HCT116 (cell line): ENCODE data around the gene TRIM68. TPM values are rescaled to one million over a fixed set of nuclear protein-coding genes. Genes with fewer than 3 reads are reported as not detected.

Experiments
- ATAC-seq: fragments of 200-7000 bp; cut with Tn5 transposase; 2 replicates; pipeline ENCODE4 v1.9.1; 2020; ENCODE audit warnings: mild to moderate bottlenecking, moderate library complexity
- BruUV-seq: library from RNA; stranded (reverse); fragments of 400-500 nt; replicated peaks from 2 replicates; lab custom pipeline; 2021; lab: Mats Ljungman, UMichigan
- CTCF ChIA-PET: fragments of 300-600 bp; sonication (Branson Sonifier 250); formaldehyde crosslinking; loops from one replicate; lab custom pipeline; 2021; ENCODE audit warnings: antibody characterized with exemption; lab: Charles Lee
- POLR2A ChIA-PET: fragments of 300-600, 350-600 bp; sonication (Branson Sonifier 250); formaldehyde crosslinking; loops from one replicate; lab custom pipeline; 2021; ENCODE audit warnings: antibody characterized with exemption; lab: Charles Lee
- RAD21 ChIA-PET, 2 experiments: fragments of 300-600 bp; sonication (Branson Sonifier 250); formaldehyde crosslinking; loops; one replicate each; lab custom pipeline; 2023; ENCODE audit warnings: low total read pairs in 2 of 2; ENCODE audit not compliant: uncharacterized antibody in 2 of 2, unreplicated experiment in 2 of 2, low non-redundant PET in 1 of 2; lab: Charles Lee
- DNase-seq: peaks from one replicate; pipeline ENCODE4 v3.0.0-alpha.2; 2010; ENCODE audit warnings: low read depth, low spot score
- H2AFZ ChIP-seq: fragments of 200-600 bp; shearing (Covaris generic), sonication (generic); 2 replicates; pipeline ENCODE4 v1.6.1; 2017; ENCODE audit warnings: low read depth, mixed run types, mixed read lengths, antibody characterized with exemption, low read length; ENCODE audit not compliant: poor library complexity, severe bottlenecking
- H3K27ac ChIP-seq: 2 replicates; pipeline ENCODE4 v1.5.1; 2012; ENCODE audit warnings: low read depth, low read length
- H3K27me3 ChIP-seq: fragments of 200-600 bp; sonication (generic); 2 replicates; pipeline ENCODE4 v1.6.1; 2016; ENCODE audit warnings: mixed run types, low read length, mixed read lengths; ENCODE audit not compliant: insufficient read depth
- H3K36me3 ChIP-seq, 2 experiments: fragments of 200-500 bp in 1 of 2; fragments of 200-600 bp in 1 of 2; sonication (Bioruptor generic) in 1 of 2; sonication (generic) in 1 of 2; 2 replicates each; pipeline versions ENCODE4 v1.5.1 to v1.6.1; 2014 to 2016; ENCODE audit warnings: low read length in 2 of 2, inconsistent platforms in 1 of 2, mixed read lengths in 1 of 2, mixed run types in 1 of 2; ENCODE audit not compliant: insufficient read depth in 2 of 2, control insufficient read depth in 1 of 2
- H3K4me1 ChIP-seq, 2 experiments: fragments of 200-600 bp in 1 of 2; sonication (generic) in 1 of 2; 2 replicates each; pipeline versions ENCODE4 v1.5.1 to v1.6.1; 2012 to 2017; ENCODE audit warnings: low read length in 2 of 2, inconsistent platforms in 1 of 2, mild to moderate bottlenecking in 1 of 2, mixed read lengths in 1 of 2, mixed run types in 1 of 2, moderate library complexity in 1 of 2; ENCODE audit not compliant: insufficient read depth in 2 of 2, control insufficient read depth in 1 of 2
- H3K4me2 ChIP-seq: fragments of 200-600 bp; sonication (generic); 2 replicates; pipeline ENCODE4 v1.6.1; 2017; ENCODE audit warnings: mixed run types, low read length, mixed read lengths
- H3K4me3 ChIP-seq, 2 experiments: fragments of 200-600 bp in 1 of 2; sonication (generic) in 1 of 2; replicated peaks in 1 of 2; 2 replicates each; pipeline ENCODE4 v1.5.1; 2011 to 2016; ENCODE audit warnings: low read length in 2 of 2, control low read depth in 1 of 2, low read depth in 1 of 2, mild to moderate bottlenecking in 1 of 2, mixed read lengths in 1 of 2, mixed run types in 1 of 2
- H3K79me2 ChIP-seq: fragments of 200-600 bp; sonication (generic); 2 replicates; pipeline ENCODE4 v1.6.1; 2017; ENCODE audit warnings: mild to moderate bottlenecking, mixed run types, low read length, moderate library complexity, mixed read lengths; ENCODE audit not compliant: insufficient read depth
- H3K9ac ChIP-seq: fragments of 200-600 bp; sonication (generic); 2 replicates; pipeline ENCODE4 v1.6.1; 2016; ENCODE audit warnings: low read length, mixed read lengths
- H3K9me2 ChIP-seq: fragments of 200-600 bp; sonication (generic), shearing (Covaris generic); 2 replicates; pipeline ENCODE4 v1.6.1; 2017; ENCODE audit warnings: mixed run types, mild to moderate bottlenecking, moderate library complexity; ENCODE audit not compliant: insufficient read depth
- H3K9me3 ChIP-seq, 2 experiments: fragments of 200-500 bp in 1 of 2; fragments of 200-600 bp in 1 of 2; sonication (Bioruptor generic) in 1 of 2; sonication (generic) in 1 of 2; 2 replicates each; pipeline ENCODE4 v1.6.1; 2014 to 2017; ENCODE audit warnings: low read length in 2 of 2, mixed read lengths in 2 of 2, inconsistent platforms in 1 of 2, low read depth in 1 of 2, mild to moderate bottlenecking in 1 of 2, mixed run types in 1 of 2, moderate library complexity in 1 of 2; ENCODE audit not compliant: control insufficient read depth in 1 of 2, insufficient read depth in 1 of 2
- H4K20me1 ChIP-seq: fragments of 200-600 bp; sonication (generic), shearing (Covaris generic); 2 replicates; pipeline ENCODE4 v1.6.1; 2017; ENCODE audit warnings: mixed run types, mild to moderate bottlenecking, moderate library complexity; ENCODE audit not compliant: insufficient read depth
- ATF3 ChIP-seq: IDR thresholded peaks from 2 replicates; pipeline ENCODE4 v1.6.1; 2012
- CBX3 ChIP-seq: IDR thresholded peaks from 2 replicates; pipeline ENCODE4 v1.6.1; 2012; ENCODE audit warnings: low read depth
- CEBPB ChIP-seq: IDR thresholded peaks from 2 replicates; pipeline ENCODE4 v1.6.1; 2012; ENCODE audit warnings: low read depth
- CTCF ChIP-seq, 3 experiments: fragments of 200-600 bp in 1 of 3; sonication (generic) in 1 of 3; IDR thresholded peaks in 2 of 3; conservative IDR thresholded peaks in 1 of 3; 2 replicates each; pipeline ENCODE4 v1.5.1; 2012 to 2017; ENCODE audit warnings: low read depth in 2 of 3, low read length in 2 of 3, antibody characterized with exemption in 1 of 3, borderline replicate concordance in 1 of 3, control low read depth in 1 of 3, mild to moderate bottlenecking in 1 of 3, mixed read lengths in 1 of 3, mixed run types in 1 of 3, moderate library complexity in 1 of 3; ENCODE audit not compliant: insufficient read depth in 1 of 3
- EGR1 ChIP-seq: IDR thresholded peaks from 2 replicates; pipeline ENCODE4 v1.6.1; 2012; ENCODE audit warnings: low read depth
- EZH2 ChIP-seq: fragments of 200-600 bp; sonication (generic); IDR thresholded peaks from 2 replicates; pipeline ENCODE4 v1.6.1; 2017; ENCODE audit warnings: antibody characterized with exemption, mixed run types
- JUND ChIP-seq: IDR thresholded peaks from 2 replicates; pipeline ENCODE4 v1.6.1; 2012
- RAD21 ChIP-seq: IDR thresholded peaks from 2 replicates; pipeline ENCODE4 v1.6.1; 2012; ENCODE audit warnings: low read depth, mild to moderate bottlenecking
- REST ChIP-seq: IDR thresholded peaks from 2 replicates; pipeline ENCODE4 v1.6.1; 2012; ENCODE audit warnings: low read depth
- SIN3A ChIP-seq: IDR thresholded peaks from 2 replicates; pipeline ENCODE4 v1.6.1; 2012; ENCODE audit warnings: low read depth
- SP1 ChIP-seq: IDR thresholded peaks from 2 replicates; pipeline ENCODE4 v1.6.1; 2012; ENCODE audit warnings: low read depth
- SRF ChIP-seq: IDR thresholded peaks from 2 replicates; pipeline ENCODE4 v1.6.1; 2012; ENCODE audit warnings: low read depth
- TCF7L2 ChIP-seq: IDR thresholded peaks from 2 replicates; pipeline ENCODE4 v1.7.0; 2011; ENCODE audit warnings: borderline replicate concordance, inconsistent platforms; ENCODE audit not compliant: insufficient read depth, insufficient read length; ENCODE audit errors: extremely low read depth
- ZFX ChIP-seq: fragments of 450-650 bp; IDR thresholded peaks from 2 replicates; pipeline ENCODE4 v1.6.1; 2017
- intact Hi-C: fragments of 100-400 bp; cut with micrococcal nuclease; formaldehyde crosslinking; loops from 2 replicates; pipeline ENCODE4 v1.10.0; 2022
- total RNA-seq: library from RNA; stranded (reverse); gene quantifications from one replicate; pipeline ENCODE4 v1.2.1, GENCODE V29; 2021; ENCODE audit not compliant: unreplicated experiment

TRIM68 gene
- total RNA-seq, 1 experiment from 2014 or later = 8.3 TPM

GRCh38 chr11:4581443-4581842, 26.6 kb downstream of the TRIM68 start, which contains the start of gene OR52I2 (continued):
- no peak for TF ChIP-seq ATF3

GRCh38 chr11:4580124-4580523, 27.9 kb downstream of the TRIM68 start:
- ChIA-PET POLR2A (no interaction called here), CTCF (no interaction called here)
- no peaks in the 10 kb centered on the region for H3K9me2 ChIP-seq

More at GRCh38 chr11:4580124-4580523, 27.9 kb downstream of the TRIM68 start:
- H3K36me3 ChIP-seq = no peaks in the 10 kb centered on the region
- ATAC-seq = no peak
- no TSS peak for BruUV-seq
- no peaks in the 10 kb centered on the region for H3K9me3 ChIP-seq
- no peak overlapping the region for H3K4me3 ChIP-seq
- intact Hi-C loops = no loop called here
- H3K4me2 ChIP-seq = no peak overlapping the region
- H3K9ac ChIP-seq = no peak overlapping the region
- peaks cover 82% of the 10 kb centered on the region for H3K27me3 ChIP-seq
- H4K20me1 ChIP-seq = no peaks in the 10 kb centered on the region
- no peaks in the 10 kb centered on the region for H3K79me2 ChIP-seq
- DNase-seq = no peak
- no peak overlapping the region for H2AFZ ChIP-seq
- RAD21 ChIA-PET = no interaction called here
- H3K27ac ChIP-seq = no peak overlapping the region
- no peaks in the 10 kb centered on the region for H3K4me1 ChIP-seq
- TF ChIP-seq SP1 (no peak), JUND (no peak), CEBPB (no peak), EGR1 (no peak), SRF (no peak), SIN3A (no peak), TCF7L2 (no peak), REST (no peak), CBX3 (no peak), EZH2 (no peak), ZFX (no peak), RAD21 (no peak), CTCF (IDR thresholded peaks at IDR 0.05 in 2 of 3, conservative IDR thresholded peaks at IDR 0.05 in 1 of 3; ENCODE audit: borderline replicate concordance in 1 of 3, insufficient read depth in 1 of 3, low read depth in 2 of 3, low read length in 2 of 3) (no peak)
- TF ChIP-seq, all 23 proteins: peak for 0
